Stomach smooth muscle (tissue), 2 donors: ENCODE data around the gene PKP1.

Experiments
- H3K27ac ChIP-seq: one replicate; pipeline ENCODE4 v1.7.0; 2013; ENCODE audit warnings: mild to moderate bottlenecking, low read length, inconsistent platforms
- H3K27me3 ChIP-seq, 2 donors: one replicate each; pipeline ENCODE4 v1.7.0; 2013; ENCODE audit warnings: low read length in 2 of 2; ENCODE audit not compliant: insufficient read depth in 2 of 2, control insufficient read depth in 1 of 2
- H3K36me3 ChIP-seq, 2 donors: one replicate each; pipeline ENCODE4 v1.7.0; 2013; ENCODE audit warnings: low read length in 2 of 2; ENCODE audit not compliant: control insufficient read depth in 2 of 2, insufficient read depth in 2 of 2
- H3K4me1 ChIP-seq: one replicate; pipeline ENCODE4 v1.7.0; 2013; ENCODE audit warnings: low read length; ENCODE audit not compliant: control insufficient read depth, insufficient read depth
- H3K4me3 ChIP-seq, 2 donors: one replicate each; pipeline ENCODE4 v1.7.0; 2013; ENCODE audit warnings: low read length in 2 of 2
- H3K9ac ChIP-seq, 2 donors: one replicate each; pipeline ENCODE4 v1.7.0; 2013; ENCODE audit warnings: low read length in 2 of 2, mild to moderate bottlenecking in 1 of 2
- H3K9me3 ChIP-seq, 2 donors: one replicate each; pipeline ENCODE4 v1.7.0; 2013; ENCODE audit warnings: low read length in 2 of 2; ENCODE audit not compliant: control insufficient read depth in 2 of 2
- donor health status: healthy.
- donor health status: Pancreatic carcinoma.

The PKP1 gene

DNA sequence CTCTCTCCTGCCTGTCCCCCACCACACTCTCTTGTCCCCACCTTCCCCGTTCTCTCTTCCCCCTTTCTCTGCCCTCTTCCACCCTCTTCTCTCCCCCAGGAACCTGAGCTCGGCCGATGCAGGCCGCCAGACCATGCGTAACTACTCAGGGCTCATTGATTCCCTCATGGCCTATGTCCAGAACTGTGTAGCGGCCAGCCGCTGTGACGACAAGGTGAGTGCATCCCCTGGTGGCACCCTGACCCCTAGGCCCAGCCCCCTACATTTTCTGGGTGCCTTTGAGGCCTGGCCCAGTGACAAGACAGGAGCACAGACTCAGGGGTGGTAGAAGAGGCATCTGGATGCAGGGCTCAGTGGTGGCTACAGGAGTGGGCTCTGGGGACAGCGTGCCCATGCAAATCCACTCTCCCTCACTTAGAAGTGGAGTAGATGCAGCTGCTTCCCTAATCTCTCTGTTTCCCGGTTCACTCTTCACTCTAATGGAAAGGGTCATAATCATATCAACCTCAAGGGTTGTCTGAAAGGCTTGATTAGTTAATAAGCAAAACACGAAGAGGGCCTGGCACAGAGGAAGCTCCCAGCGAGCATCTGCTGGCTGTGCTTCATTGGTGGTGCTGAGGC is 37.0 kb downstream of the PKP1 start:
- no peaks in the 10 kb centered on the region for H3K4me1 ChIP-seq

DNA sequence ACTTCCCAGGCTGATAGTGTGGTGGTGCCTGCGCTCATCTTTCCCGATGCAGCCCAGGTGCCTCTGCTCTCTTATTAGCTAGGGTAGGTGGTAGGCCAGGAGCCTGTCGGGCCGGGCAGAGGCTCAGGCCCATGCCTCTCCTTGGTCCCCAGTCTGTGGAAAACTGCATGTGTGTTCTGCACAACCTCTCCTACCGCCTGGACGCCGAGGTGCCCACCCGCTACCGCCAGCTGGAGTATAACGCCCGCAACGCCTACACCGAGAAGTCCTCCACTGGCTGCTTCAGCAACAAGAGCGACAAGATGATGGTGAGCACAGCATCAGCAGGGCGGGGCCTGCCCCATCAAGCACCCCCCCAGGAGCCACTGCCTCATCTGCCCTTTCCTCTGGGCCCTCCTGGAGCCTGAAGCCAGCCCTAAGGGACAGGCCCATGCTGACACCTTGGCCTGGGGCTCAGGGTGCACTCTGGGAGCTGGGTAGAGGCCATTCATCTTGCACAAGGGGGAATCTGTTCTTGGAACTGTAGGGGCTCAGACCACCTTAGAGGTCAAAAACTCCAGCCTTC is 38.6 kb downstream of the PKP1 start:
- H3K27me3 ChIP-seq: no peaks in the 10 kb centered on the region
- H3K9ac ChIP-seq: no peak overlapping the region
- H3K27ac ChIP-seq: no peak overlapping the region
- H3K36me3 ChIP-seq: no peaks in the 10 kb centered on the region
- H3K4me3 ChIP-seq: no peak overlapping the region
- no peaks in the 10 kb centered on the region for H3K9me3 ChIP-seq
- no peaks in the 10 kb centered on the region for H3K4me1 ChIP-seq

More for the DNA sequence above, 37.0 kb downstream of the PKP1 start:
- Histone ChIP-seq H3K9me3 (no peaks in the 10 kb centered on the region), H3K36me3 (no peaks in the 10 kb centered on the region), H3K27me3 (peaks cover 0 to 1% of the 10 kb centered on the region in 2 donors), H3K27ac (no peak overlapping the region), H3K9ac (no peak overlapping the region), H3K4me3 (no peak overlapping the region)

DNA sequence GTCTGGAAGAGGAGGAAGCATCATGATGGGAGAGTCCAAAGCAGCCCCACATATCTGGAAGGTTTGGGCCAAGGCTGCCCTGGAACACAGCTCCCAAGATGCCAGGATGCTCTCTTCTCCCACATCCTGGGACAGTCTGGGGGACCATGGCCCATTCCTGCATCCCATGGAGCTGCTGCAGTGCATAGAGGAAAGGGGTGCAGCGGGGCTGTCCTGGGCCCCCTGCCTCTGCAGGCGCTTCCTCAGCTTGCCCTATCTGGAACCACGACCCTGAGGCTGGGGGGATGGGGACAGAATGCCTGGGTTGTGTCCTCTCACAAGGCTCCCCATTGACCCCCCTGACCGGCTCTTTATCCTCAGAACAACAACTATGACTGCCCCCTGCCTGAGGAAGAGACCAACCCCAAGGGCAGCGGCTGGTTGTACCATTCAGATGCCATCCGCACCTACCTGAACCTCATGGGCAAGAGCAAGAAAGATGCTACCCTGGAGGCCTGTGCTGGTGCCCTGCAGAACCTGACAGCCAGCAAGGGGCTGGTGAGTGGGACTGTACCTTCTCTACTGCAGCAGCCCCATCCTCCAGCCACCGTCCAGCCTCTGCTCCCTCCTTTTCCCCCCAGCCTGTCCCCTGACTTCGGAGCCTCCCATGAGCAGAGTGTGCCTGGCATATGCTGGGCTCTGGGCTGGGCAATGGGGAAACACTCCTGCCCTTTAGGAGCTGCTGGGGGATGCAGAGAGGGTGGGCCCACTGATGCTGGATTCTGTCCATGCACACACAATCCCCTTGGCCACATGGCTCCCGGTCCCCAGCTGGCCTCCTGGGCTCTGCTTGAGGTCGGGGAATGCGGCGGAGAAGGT is 39.6 kb downstream of the PKP1 start:
- Histone ChIP-seq H3K9ac (no peak overlapping the region), H3K27me3 (no peaks in the 10 kb centered on the region), H3K9me3 (no peaks in the 10 kb centered on the region), H3K4me1 (no peaks in the 10 kb centered on the region), H3K4me3 (no peak overlapping the region), H3K27ac (no peak overlapping the region), H3K36me3 (no peaks in the 10 kb centered on the region)

- H3K9ac ChIP-seq: no peak overlapping the region
- H3K9me3 ChIP-seq: no peaks in the 10 kb centered on the region
- H3K4me3 ChIP-seq: no peak overlapping the region
- H3K27me3 ChIP-seq: no peaks in the 10 kb centered on the region
- no peaks in the 10 kb centered on the region for H3K36me3 ChIP-seq
- no peaks in the 10 kb centered on the region for H3K4me1 ChIP-seq
- H3K27ac ChIP-seq: no peak overlapping the region
Observed at GRCh38 chr1:201324306-201324705, 41.0 kb downstream of the PKP1 start.

GRCh38 chr1:201324821-201325677 is 41.7 kb downstream of the PKP1 start:
- no peak overlapping the region for H3K27ac ChIP-seq
- peaks cover 3% of the 10 kb centered on the region for H3K4me1 ChIP-seq
- no peaks in the 10 kb centered on the region for H3K27me3 ChIP-seq
- H3K9me3 ChIP-seq: no peaks in the 10 kb centered on the region
- H3K9ac ChIP-seq: no peak overlapping the region
- no peak overlapping the region for H3K4me3 ChIP-seq
- H3K36me3 ChIP-seq: no peaks in the 10 kb centered on the region

- peaks cover 3% of the 10 kb centered on the region for H3K4me1 ChIP-seq
- no peak overlapping the region for H3K4me3 ChIP-seq
- H3K9ac ChIP-seq: no peak overlapping the region
- no peak overlapping the region for H3K27ac ChIP-seq
- no peaks in the 10 kb centered on the region for H3K36me3 ChIP-seq
- no peaks in the 10 kb centered on the region for H3K27me3 ChIP-seq
- no peaks in the 10 kb centered on the region for H3K9me3 ChIP-seq
Observed at GRCh38 chr1:201325678-201326060, 42.4 kb downstream of the PKP1 start.

- H3K4me3 ChIP-seq: no peak overlapping the region
- H3K27ac ChIP-seq: no peak overlapping the region
- H3K9me3 ChIP-seq: no peaks in the 10 kb centered on the region
- H3K36me3 ChIP-seq: no peaks in the 10 kb centered on the region
- H3K4me1 ChIP-seq: peaks cover 3% of the 10 kb centered on the region
- H3K9ac ChIP-seq: no peak overlapping the region
- no peaks in the 10 kb centered on the region for H3K27me3 ChIP-seq
Observed at GRCh38 chr1:201326710-201327109, 43.4 kb downstream of the PKP1 start.

GRCh38 chr1:201327687-201328240 is 44.5 kb downstream of the PKP1 start:
- Histone ChIP-seq H3K27me3 (no peaks in the 10 kb centered on the region), H3K4me1 (peaks cover 3% of the 10 kb centered on the region), H3K36me3 (no peaks in the 10 kb centered on the region), H3K9me3 (no peaks in the 10 kb centered on the region), H3K4me3 (no peak overlapping the region), H3K9ac (no peak overlapping the region), H3K27ac (no peak overlapping the region)

- Histone ChIP-seq H3K9me3 (no peaks in the 10 kb centered on the region), H3K9ac (no peak overlapping the region), H3K4me3 (no peak overlapping the region), H3K4me1 (peaks cover 3% of the 10 kb centered on the region), H3K27me3 (no peaks in the 10 kb centered on the region), H3K36me3 (no peaks in the 10 kb centered on the region), H3K27ac (no peak overlapping the region)
Observed at GRCh38 chr1:201328576-201328975, 45.3 kb downstream of the PKP1 start.

DNA sequence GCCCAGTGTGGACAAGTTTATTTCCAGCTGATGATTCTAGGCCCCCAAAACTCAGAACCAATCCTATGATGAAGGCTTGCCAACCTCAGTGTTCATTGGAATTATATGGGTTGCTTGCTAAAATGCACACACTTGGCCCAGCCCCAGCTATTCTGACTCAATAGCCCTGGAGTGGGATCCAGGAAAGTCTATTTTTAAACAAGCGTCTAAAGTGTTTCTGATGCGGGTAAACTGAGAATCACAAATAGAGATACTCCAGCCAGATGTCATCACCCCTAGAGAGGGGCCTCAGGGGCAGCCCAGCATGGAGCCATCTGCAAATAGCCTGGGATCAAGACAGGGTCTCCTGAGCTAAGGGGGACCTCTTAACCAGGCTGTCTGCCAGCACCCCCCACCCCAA is 46.0 kb downstream of the PKP1 start:
- Histone ChIP-seq H3K9ac (no peak overlapping the region), H3K4me1 (peaks cover 3% of the 10 kb centered on the region), H3K9me3 (no peaks in the 10 kb centered on the region), H3K27me3 (no peaks in the 10 kb centered on the region), H3K27ac (no peak overlapping the region), H3K36me3 (no peaks in the 10 kb centered on the region), H3K4me3 (no peak overlapping the region)
